HEK293 (cell line): ENCODE measurements around the gene RDH5.
"Not testable (repeated sequence)": the region's sequence is repeated elsewhere in the genome, so short reads cannot be mapped to it uniquely, and the experiment has no call there.

ENCODE experiments used
- CTCF ChIA-PET: fragments of 350-600 bp; formaldehyde crosslinking; extraction: SDS; loops from one replicate; lab custom pipeline; 2021; ENCODE audit warnings: antibody characterized with exemption; lab: Yijun Ruan, JAX
- POLR2A ChIA-PET: fragments of 300-600 bp; formaldehyde crosslinking; extraction: SDS; loops from one replicate; lab custom pipeline; 2020; ENCODE audit warnings: antibody characterized with exemption, inconsistent platforms; lab: Yijun Ruan, JAX
- H3K27ac ChIP-seq: fragments of 200-500 bp; sonication (Bioruptor generic); 2 replicates; pipeline ENCODE4 v1.5.1; 2014; ENCODE audit warnings: low read depth, low read length, control low read depth, inconsistent platforms; ENCODE audit errors: extremely low read depth
- H3K36me3 ChIP-seq, 2 experiments: fragments of 200-500 bp in 1 of 2; sonication (Bioruptor generic) in 1 of 2; 1 replicate in 1 of 2; 2 replicates in 1 of 2; pipeline ENCODE4 v1.5.1; 2014 to 2017; ENCODE audit warnings: inconsistent platforms in 2 of 2, low read length in 2 of 2; ENCODE audit not compliant: control insufficient read depth in 2 of 2, insufficient read depth in 1 of 2
- H3K4me1 ChIP-seq: fragments of 200-500 bp; sonication (Bioruptor generic); 2 replicates; pipeline ENCODE4 v1.5.1; 2014; ENCODE audit warnings: mild to moderate bottlenecking, low read length, inconsistent platforms; ENCODE audit not compliant: control insufficient read depth, insufficient read depth
- H3K4me3 ChIP-seq: 2 replicates; pipeline ENCODE4 v1.5.1; 2011; ENCODE audit warnings: low read depth, mild to moderate bottlenecking, control low read depth, low read length, moderate library complexity
- H3K9me3 ChIP-seq: fragments of 200-500 bp; sonication (Bioruptor generic); 2 replicates; pipeline ENCODE4 v1.5.1; 2014; ENCODE audit warnings: low read depth, low read length, inconsistent platforms; ENCODE audit not compliant: control insufficient read depth, insufficient read depth
- PRDM4 ChIP-seq: fragments of 450-650 bp; formaldehyde crosslinking; IDR thresholded peaks from 2 replicates; pipeline ENCODE4 v1.5.1; 2017; ENCODE audit warnings: missing biosample characterization, missing genetic modification characterization
- ZBTB20 ChIP-seq: fragments of 450-650 bp; formaldehyde crosslinking; IDR thresholded peaks from 2 replicates; pipeline ENCODE4 v1.5.1; 2016; ENCODE audit warnings: missing biosample characterization, missing genetic modification characterization
- ZNF112 ChIP-seq: fragments of 450-650 bp; formaldehyde crosslinking; IDR thresholded peaks from 2 replicates; pipeline ENCODE4 v1.5.0; 2017; ENCODE audit warnings: missing biosample characterization, missing genetic modification characterization
- ZNF133 ChIP-seq: fragments of 450-650 bp; formaldehyde crosslinking; IDR thresholded peaks from 2 replicates; pipeline ENCODE4 v1.5.1; 2016; ENCODE audit warnings: missing biosample characterization, missing genetic modification characterization
- ZNF274 ChIP-seq, 2 experiments: fragments of 200-500 bp in 1 of 2; fragments of 450-650 bp in 1 of 2; sonication (Bioruptor generic) in 1 of 2; formaldehyde crosslinking in 1 of 2; IDR thresholded peaks; 2 replicates each; pipeline versions ENCODE4 v1.5.1 to v1.6.1; 2014 to 2016; ENCODE audit warnings: borderline replicate concordance in 1 of 2, inconsistent platforms in 1 of 2, low read length in 1 of 2, missing biosample characterization in 1 of 2, missing genetic modification characterization in 1 of 2
- ZNF366 ChIP-seq: fragments of 450-650 bp; formaldehyde crosslinking; conservative IDR thresholded peaks from 2 replicates; pipeline ENCODE4 v1.5.1; 2016; ENCODE audit warnings: missing biosample characterization, missing genetic modification characterization
- ZNF423 ChIP-seq: fragments of 450-650 bp; formaldehyde crosslinking; IDR thresholded peaks from 2 replicates; pipeline ENCODE4 v1.5.1; 2016; ENCODE audit warnings: missing biosample characterization, missing genetic modification characterization
- ZNF558 ChIP-seq: fragments of 450-650 bp; formaldehyde crosslinking; IDR thresholded peaks from 2 replicates; pipeline ENCODE4 v1.5.1; 2016; ENCODE audit warnings: missing biosample characterization, missing genetic modification characterization
- ZNF645 ChIP-seq: fragments of 450-650 bp; formaldehyde crosslinking; IDR thresholded peaks from 2 replicates; pipeline ENCODE4; 2016; ENCODE audit warnings: missing biosample characterization, missing genetic modification characterization
- ZNF664 ChIP-seq: fragments of 450-650 bp; formaldehyde crosslinking; IDR thresholded peaks from 2 replicates; pipeline ENCODE4 v1.5.1; 2016; ENCODE audit warnings: missing biosample characterization, missing genetic modification characterization
- ZNF76 ChIP-seq: fragments of 450-650 bp; formaldehyde crosslinking; IDR thresholded peaks from 2 replicates; pipeline ENCODE4; 2016; ENCODE audit warnings: low read depth, missing biosample characterization, missing genetic modification characterization, borderline replicate concordance
- ZNF776 ChIP-seq: fragments of 450-650 bp; formaldehyde crosslinking; IDR thresholded peaks from 2 replicates; pipeline ENCODE4 v1.5.0; 2017; ENCODE audit warnings: missing biosample characterization, missing genetic modification characterization, borderline replicate concordance
- ZNF837 ChIP-seq: fragments of 450-650 bp; formaldehyde crosslinking; IDR thresholded peaks from 2 replicates; pipeline ENCODE4 v1.5.1; 2016; ENCODE audit warnings: missing biosample characterization, missing genetic modification characterization
- TF ChIP-seq, protein P1 (sequence below): fragments of 450-650 bp; formaldehyde crosslinking; IDR thresholded peaks from 2 replicates; pipeline ENCODE4 v1.5.1; 2016; ENCODE audit warnings: missing biosample characterization, missing genetic modification characterization
- TF ChIP-seq, protein P2 (sequence below): fragments of 450-650 bp; formaldehyde crosslinking; IDR thresholded peaks from 2 replicates; pipeline ENCODE4 v1.5.1; 2016; ENCODE audit warnings: missing biosample characterization, missing genetic modification characterization, low read depth
- TF ChIP-seq, protein P3 (sequence below): fragments of 450-650 bp; formaldehyde crosslinking; conservative IDR thresholded peaks from 2 replicates; pipeline ENCODE4 v1.5.1; 2016; ENCODE audit warnings: low read depth, missing biosample characterization, missing genetic modification characterization

RDH5 gene

GRCh38 chr12:55757701-55758100 is 37.5 kb downstream of the RDH5 start:
- H3K27ac ChIP-seq = no peak overlapping the region
- TF ChIP-seq ZNF645 (tag by site-specific recombination) = no peak
- TF ChIP-seq ZBTB20 (tag by site-specific recombination) = no peak
- TF ChIP-seq ZNF76 (tag by site-specific recombination) = no peak
- no peak for TF ChIP-seq ZNF366
- TF ChIP-seq ZNF558 (tag by site-specific recombination) = no peak
- no peak for TF ChIP-seq ZNF112 (tag by site-specific recombination)
- TF ChIP-seq ZNF837 (tag by site-specific recombination) = no peak
- no peak for TF ChIP-seq ZNF776 (tag by site-specific recombination)
- TF ChIP-seq ZNF133 (tag by site-specific recombination) = no peak
- no peak for TF ChIP-seq ZNF423
- TF ChIP-seq ZNF274 (IDR thresholded peaks at IDR 0.05; ENCODE audit: low read length) = no peak
- no peak for TF ChIP-seq ZNF274 (tag by site-specific recombination; IDR thresholded peaks at IDR 0.05; ENCODE audit: borderline replicate concordance)
- H3K4me3 ChIP-seq = no peak overlapping the region
- CTCF ChIA-PET = interaction anchor here (1.1 to 1.7 kb wide), 2 partner anchors 20 to 283 kb away, joined by 4 to 5 read pairs; no protein-coding TSS in a partner anchor
- H3K9me3 ChIP-seq = no peaks in the 10 kb centered on the region
- peaks cover 42 to 90% of the 10 kb centered on the region in 2 experiments for H3K36me3 ChIP-seq
- no peaks in the 10 kb centered on the region for H3K4me1 ChIP-seq
- POLR2A ChIA-PET = interaction anchor here (0.9 kb wide), 1 partner anchor 14 kb away, joined by 4 read pairs; no protein-coding TSS in a partner anchor

GRCh38 chr12:55758575-55758974 is 38.4 kb downstream of the RDH5 start:
- POLR2A ChIA-PET, H3K27ac ChIP-seq, H3K4me1 ChIP-seq, H3K9me3 ChIP-seq, H3K4me3 ChIP-seq: not testable (repeated sequence)
- CTCF ChIA-PET = interaction anchor here (1.5 kb wide), 1 partner anchor 20 kb away, joined by 3 read pairs; no protein-coding TSS in a partner anchor
- TF ChIP-seq, protein P1, sequence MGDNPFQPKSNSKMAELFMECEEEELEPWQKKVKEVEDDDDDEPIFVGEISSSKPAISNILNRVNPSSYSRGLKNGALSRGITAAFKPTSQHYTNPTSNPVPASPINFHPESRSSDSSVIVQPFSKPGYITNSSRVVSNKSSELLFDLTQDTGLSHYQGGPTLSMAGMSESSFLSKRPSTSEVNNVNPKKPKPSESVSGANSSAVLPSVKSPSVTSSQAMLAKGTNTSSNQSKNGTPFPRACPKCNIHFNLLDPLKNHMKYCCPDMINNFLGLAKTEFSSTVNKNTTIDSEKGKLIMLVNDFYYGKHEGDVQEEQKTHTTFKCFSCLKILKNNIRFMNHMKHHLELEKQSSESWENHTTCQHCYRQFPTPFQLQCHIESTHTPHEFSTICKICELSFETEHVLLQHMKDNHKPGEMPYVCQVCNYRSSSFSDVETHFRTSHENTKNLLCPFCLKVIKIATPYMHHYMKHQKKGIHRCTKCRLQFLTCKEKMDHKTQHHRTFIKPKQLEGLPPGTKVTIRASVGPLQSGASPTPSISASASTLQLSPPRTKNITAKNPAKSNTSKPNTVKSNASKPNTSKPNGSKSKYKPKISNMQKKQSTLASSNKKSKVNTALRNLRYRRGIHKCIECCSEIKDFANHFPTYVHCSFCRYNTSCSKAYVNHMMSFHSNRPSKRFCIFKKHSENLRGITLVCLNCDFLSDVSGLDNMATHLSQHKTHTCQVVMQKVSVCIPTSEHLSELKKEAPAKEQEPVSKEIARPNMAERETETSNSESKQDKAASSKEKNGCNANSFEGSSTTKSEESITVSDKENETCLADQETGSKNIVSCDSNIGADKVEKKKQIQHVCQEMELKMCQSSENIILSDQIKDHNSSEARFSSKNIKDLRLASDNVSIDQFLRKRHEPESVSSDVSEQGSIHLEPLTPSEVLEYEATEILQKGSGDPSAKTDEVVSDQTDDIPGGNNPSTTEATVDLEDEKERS (tag by site-specific recombination) = peak; percentile 59; the same call in 1 of the 2 replicates
- TF ChIP-seq ZNF776 (tag by site-specific recombination) = peak; percentile 87
- H3K36me3 ChIP-seq = peaks cover 43 to 88% of the 10 kb centered on the region in 2 experiments

GRCh38 chr12:55760663-55761062 is 40.5 kb downstream of the RDH5 start:
- Histone ChIP-seq H3K27ac (no peak overlapping the region), H3K36me3 (peaks cover 47 to 79% of the 10 kb centered on the region in 2 experiments), H3K4me1 (no peaks in the 10 kb centered on the region), H3K9me3 (no peaks in the 10 kb centered on the region), H3K4me3 (no peak overlapping the region)
- CTCF ChIA-PET = no interaction called here
- POLR2A ChIA-PET = no interaction called here
- peak; percentile 28; the same call in 1 of the 2 replicates for TF ChIP-seq ZNF664 (tag by site-specific recombination)
- TF ChIP-seq, protein P2, sequence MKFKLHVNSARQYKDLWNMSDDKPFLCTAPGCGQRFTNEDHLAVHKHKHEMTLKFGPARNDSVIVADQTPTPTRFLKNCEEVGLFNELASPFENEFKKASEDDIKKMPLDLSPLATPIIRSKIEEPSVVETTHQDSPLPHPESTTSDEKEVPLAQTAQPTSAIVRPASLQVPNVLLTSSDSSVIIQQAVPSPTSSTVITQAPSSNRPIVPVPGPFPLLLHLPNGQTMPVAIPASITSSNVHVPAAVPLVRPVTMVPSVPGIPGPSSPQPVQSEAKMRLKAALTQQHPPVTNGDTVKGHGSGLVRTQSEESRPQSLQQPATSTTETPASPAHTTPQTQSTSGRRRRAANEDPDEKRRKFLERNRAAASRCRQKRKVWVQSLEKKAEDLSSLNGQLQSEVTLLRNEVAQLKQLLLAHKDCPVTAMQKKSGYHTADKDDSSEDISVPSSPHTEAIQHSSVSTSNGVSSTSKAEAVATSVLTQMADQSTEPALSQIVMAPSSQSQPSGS (tag by site-specific recombination) = no peak
- TF ChIP-seq, protein P3, sequence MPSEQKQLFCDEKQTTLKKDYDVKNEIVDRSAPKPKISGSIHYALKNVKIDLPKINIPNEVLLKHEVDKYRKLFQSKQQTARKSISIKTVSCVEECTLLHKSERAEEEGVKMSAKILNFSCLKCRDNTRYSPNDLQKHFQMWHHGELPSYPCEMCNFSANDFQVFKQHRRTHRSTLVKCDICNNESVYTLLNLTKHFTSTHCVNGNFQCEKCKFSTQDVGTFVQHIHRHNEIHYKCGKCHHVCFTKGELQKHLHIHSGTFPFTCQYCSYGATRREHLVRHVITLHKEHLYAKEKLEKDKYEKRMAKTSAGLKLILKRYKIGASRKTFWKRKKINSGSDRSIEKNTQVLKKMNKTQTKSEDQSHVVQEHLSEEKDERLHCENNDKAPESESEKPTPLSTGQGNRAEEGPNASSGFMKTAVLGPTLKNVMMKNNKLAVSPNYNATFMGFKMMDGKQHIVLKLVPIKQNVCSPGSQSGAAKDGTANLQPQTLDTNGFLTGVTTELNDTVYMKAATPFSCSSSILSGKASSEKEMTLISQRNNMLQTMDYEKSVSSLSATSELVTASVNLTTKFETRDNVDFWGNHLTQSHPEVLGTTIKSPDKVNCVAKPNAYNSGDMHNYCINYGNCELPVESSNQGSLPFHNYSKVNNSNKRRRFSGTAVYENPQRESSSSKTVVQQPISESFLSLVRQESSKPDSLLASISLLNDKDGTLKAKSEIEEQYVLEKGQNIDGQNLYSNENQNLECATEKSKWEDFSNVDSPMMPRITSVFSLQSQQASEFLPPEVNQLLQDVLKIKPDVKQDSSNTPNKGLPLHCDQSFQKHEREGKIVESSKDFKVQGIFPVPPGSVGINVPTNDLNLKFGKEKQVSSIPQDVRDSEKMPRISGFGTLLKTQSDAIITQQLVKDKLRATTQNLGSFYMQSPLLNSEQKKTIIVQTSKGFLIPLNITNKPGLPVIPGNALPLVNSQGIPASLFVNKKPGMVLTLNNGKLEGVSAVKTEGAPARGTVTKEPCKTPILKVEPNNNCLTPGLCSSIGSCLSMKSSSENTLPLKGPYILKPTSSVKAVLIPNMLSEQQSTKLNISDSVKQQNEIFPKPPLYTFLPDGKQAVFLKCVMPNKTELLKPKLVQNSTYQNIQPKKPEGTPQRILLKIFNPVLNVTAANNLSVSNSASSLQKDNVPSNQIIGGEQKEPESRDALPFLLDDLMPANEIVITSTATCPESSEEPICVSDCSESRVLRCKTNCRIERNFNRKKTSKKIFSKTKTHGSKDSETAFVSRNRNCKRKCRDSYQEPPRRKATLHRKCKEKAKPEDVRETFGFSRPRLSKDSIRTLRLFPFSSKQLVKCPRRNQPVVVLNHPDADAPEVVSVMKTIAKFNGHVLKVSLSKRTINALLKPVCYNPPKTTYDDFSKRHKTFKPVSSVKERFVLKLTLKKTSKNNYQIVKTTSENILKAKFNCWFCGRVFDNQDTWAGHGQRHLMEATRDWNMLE = no peak
- no peak for TF ChIP-seq PRDM4 (tag by site-specific recombination)
